HepG2 (cell line): Measurements from ENCODE around the gene S1PR5. TPM values are rescaled to one million over a fixed set of nuclear protein-coding genes. Genes with fewer than 3 reads are reported as not detected.

Source experiments
- ERF ChIP-seq: IDR thresholded peaks from 2 replicates; pipeline ENCODE4 v1.6.1; 2018; ENCODE audit warnings: missing biosample characterization, missing genetic modification reagents
- FOXO1 ChIP-seq: sonication (generic); formaldehyde crosslinking; IDR thresholded peaks from 2 replicates; pipeline ENCODE4 v1.4.0; 2020; ENCODE audit warnings: missing genetic modification reagents
- KLF13 ChIP-seq: sonication (generic); formaldehyde crosslinking; IDR thresholded peaks from 2 replicates; pipeline ENCODE4 v1.4.0; 2020; ENCODE audit warnings: mild to moderate bottlenecking, missing genetic modification reagents
- KLF6 ChIP-seq: IDR thresholded peaks from 2 replicates; pipeline ENCODE4 v1.8.0; 2016; ENCODE audit warnings: missing biosample characterization, missing genetic modification reagents
- MAFK ChIP-seq, 2 experiments: IDR thresholded peaks in 1 of 2; conservative IDR thresholded peaks in 1 of 2; 2 replicates each; pipeline ENCODE4 v1.6.1; 2011; ENCODE audit warnings: improper control_type of control experiment in 2 of 2, low read length in 2 of 2
- MIER3 ChIP-seq: IDR thresholded peaks from 2 replicates; pipeline ENCODE4 v1.6.1; 2016; ENCODE audit warnings: missing compliant biosample characterization, borderline replicate concordance
- NCOA1 ChIP-seq: sonication (generic); formaldehyde crosslinking; IDR thresholded peaks from 2 replicates; pipeline ENCODE4 v1.9.0; 2021; ENCODE audit warnings: missing genetic modification reagents
- RARG ChIP-seq: sonication (generic); formaldehyde crosslinking; IDR thresholded peaks from 2 replicates; pipeline ENCODE4 v1.4.0; 2020; ENCODE audit warnings: low read depth, mild to moderate bottlenecking, missing genetic modification reagents
- SAP130 ChIP-seq: IDR thresholded peaks from 2 replicates; pipeline ENCODE4 v1.6.1; 2016; ENCODE audit warnings: low read depth
- TCF7 ChIP-seq: sonication (generic); IDR thresholded peaks from 2 replicates; pipeline ENCODE4 v1.6.1; 2016; ENCODE audit warnings: antibody characterized with exemption, low read depth
- ZNF563 ChIP-seq: sonication (generic); formaldehyde crosslinking; IDR thresholded peaks from 2 replicates; pipeline ENCODE4 v1.8.0; 2022; ENCODE audit warnings: mild to moderate bottlenecking, moderate library complexity, missing genetic modification reagents
- ZNF709 ChIP-seq: sonication (generic); formaldehyde crosslinking; IDR thresholded peaks from 2 replicates; pipeline ENCODE4 v1.5.0; 2020; ENCODE audit warnings: mild to moderate bottlenecking, missing genetic modification reagents
- polyA plus RNA-seq, 8 experiments: library from polyadenylated mRNA; depleted of rRNA in 3 of 8; stranded (reverse) in 7 of 8; unstranded in 1 of 8; fragments of >200 nt; fragmentation: Illumina TruSeq in 4 of 8; extraction: Trizol in 4 of 8; gene quantifications; 2 replicates each; pipeline versions ENCODE4 v1.2.1 to v1.2.3, GENCODE V29; 2011 to 2016; ENCODE audit warnings: low read depth in 4 of 8, missing spikeins in 1 of 8, mixed read lengths in 1 of 8; ENCODE audit not compliant: insufficient read depth in 1 of 8
- total RNA-seq, 5 experiments: library from RNA; depleted of rRNA; stranded (reverse); fragments of >200 nt; fragmentation: Illumina TruSeq; extraction: Trizol; gene quantifications; 2 replicates each; pipeline ENCODE4 v1.2.3, GENCODE V29; 2016; ENCODE audit warnings: low read depth in 1 of 5
- TF ChIP-seq, protein P1 (sequence below), 2 experiments: fragments of 450-650 bp in 1 of 2; sonication (generic) in 1 of 2; formaldehyde crosslinking in 1 of 2; IDR thresholded peaks; 2 replicates each; pipeline versions ENCODE4 v1.6.1 to v1.8.0; 2016 to 2022; ENCODE audit warnings: antibody characterized with exemption in 1 of 2, mild to moderate bottlenecking in 1 of 2, missing genetic modification reagents in 1 of 2
- TF ChIP-seq, protein P2 (sequence below): sonication (generic); formaldehyde crosslinking; IDR thresholded peaks from 2 replicates; pipeline ENCODE4 v1.5.0; 2020; ENCODE audit warnings: mild to moderate bottlenecking, missing genetic modification reagents, borderline replicate concordance
- TF ChIP-seq, protein P3 (sequence below): sonication (generic); formaldehyde crosslinking; IDR thresholded peaks from 2 replicates; pipeline ENCODE4 v1.4.0; 2020; ENCODE audit warnings: mild to moderate bottlenecking, missing genetic modification reagents

S1PR5 gene
- total and polyA plus RNA-seq, 2 of the 13 experiments (the other 11 are each of a cell fraction or from before 2014, with no cell fraction given), result 0.04 TPM; not detected in 1

DNA sequence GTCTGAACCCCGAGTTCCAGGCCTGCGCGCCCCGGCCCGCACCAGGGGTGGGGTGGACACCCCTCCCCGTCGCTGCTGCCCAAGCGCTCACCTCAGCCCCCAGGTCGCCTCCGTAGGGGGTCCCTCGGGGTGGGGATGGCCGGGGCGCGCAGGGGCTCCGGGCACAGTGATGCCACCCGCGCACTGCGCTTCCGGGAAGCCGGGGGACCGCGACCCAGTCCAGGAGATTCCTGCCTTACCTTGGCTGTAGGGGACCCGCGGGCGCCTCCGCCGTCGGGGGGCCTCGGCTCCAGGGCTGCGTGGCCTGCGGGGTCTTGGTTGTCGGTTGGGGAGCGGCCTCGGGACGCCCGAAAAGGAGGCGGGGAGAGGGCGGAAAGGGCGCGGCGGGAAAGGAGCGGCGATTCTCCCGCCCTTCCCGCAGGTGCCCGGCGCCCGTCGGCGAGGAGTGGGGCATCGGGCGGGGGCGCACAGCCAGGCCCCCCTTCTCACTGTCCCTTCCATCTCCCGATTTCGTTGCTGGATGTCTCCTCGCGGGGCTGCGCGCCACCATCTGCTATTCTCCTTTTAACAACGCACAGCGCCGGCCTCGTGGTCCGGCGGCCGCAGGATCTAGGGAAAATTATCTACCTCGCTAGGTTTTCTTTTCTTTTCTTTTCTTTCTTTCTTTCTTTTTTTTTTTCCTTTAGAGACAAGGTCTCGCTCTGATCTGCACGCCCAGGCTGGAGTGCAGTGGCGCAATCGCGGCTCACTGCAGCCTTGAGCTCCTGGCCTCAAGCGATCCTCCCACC is 14.1 kb downstream of the S1PR5 start, which contains the start of gene KEAP1 (continued):
- TF ChIP-seq, protein P1, sequence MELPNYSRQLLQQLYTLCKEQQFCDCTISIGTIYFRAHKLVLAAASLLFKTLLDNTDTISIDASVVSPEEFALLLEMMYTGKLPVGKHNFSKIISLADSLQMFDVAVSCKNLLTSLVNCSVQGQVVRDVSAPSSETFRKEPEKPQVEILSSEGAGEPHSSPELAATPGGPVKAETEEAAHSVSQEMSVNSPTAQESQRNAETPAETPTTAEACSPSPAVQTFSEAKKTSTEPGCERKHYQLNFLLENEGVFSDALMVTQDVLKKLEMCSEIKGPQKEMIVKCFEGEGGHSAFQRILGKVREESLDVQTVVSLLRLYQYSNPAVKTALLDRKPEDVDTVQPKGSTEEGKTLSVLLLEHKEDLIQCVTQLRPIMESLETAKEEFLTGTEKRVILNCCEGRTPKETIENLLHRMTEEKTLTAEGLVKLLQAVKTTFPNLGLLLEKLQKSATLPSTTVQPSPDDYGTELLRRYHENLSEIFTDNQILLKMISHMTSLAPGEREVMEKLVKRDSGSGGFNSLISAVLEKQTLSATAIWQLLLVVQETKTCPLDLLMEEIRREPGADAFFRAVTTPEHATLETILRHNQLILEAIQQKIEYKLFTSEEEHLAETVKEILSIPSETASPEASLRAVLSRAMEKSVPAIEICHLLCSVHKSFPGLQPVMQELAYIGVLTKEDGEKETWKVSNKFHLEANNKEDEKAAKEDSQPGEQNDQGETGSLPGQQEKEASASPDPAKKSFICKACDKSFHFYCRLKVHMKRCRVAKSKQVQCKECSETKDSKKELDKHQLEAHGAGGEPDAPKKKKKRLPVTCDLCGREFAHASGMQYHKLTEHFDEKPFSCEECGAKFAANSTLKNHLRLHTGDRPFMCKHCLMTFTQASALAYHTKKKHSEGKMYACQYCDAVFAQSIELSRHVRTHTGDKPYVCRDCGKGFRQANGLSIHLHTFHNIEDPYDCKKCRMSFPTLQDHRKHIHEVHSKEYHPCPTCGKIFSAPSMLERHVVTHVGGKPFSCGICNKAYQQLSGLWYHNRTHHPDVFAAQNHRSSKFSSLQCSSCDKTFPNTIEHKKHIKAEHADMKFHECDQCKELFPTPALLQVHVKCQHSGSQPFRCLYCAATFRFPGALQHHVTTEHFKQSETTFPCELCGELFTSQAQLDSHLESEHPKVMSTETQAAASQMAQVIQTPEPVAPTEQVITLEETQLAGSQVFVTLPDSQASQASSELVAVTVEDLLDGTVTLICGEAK (IDR thresholded peaks at IDR 0.05), result no peak
- TF ChIP-seq, protein P1 (CRISPR knock-in tag; IDR thresholded peaks at IDR 0.05), result no peak
- TF ChIP-seq, protein P2, sequence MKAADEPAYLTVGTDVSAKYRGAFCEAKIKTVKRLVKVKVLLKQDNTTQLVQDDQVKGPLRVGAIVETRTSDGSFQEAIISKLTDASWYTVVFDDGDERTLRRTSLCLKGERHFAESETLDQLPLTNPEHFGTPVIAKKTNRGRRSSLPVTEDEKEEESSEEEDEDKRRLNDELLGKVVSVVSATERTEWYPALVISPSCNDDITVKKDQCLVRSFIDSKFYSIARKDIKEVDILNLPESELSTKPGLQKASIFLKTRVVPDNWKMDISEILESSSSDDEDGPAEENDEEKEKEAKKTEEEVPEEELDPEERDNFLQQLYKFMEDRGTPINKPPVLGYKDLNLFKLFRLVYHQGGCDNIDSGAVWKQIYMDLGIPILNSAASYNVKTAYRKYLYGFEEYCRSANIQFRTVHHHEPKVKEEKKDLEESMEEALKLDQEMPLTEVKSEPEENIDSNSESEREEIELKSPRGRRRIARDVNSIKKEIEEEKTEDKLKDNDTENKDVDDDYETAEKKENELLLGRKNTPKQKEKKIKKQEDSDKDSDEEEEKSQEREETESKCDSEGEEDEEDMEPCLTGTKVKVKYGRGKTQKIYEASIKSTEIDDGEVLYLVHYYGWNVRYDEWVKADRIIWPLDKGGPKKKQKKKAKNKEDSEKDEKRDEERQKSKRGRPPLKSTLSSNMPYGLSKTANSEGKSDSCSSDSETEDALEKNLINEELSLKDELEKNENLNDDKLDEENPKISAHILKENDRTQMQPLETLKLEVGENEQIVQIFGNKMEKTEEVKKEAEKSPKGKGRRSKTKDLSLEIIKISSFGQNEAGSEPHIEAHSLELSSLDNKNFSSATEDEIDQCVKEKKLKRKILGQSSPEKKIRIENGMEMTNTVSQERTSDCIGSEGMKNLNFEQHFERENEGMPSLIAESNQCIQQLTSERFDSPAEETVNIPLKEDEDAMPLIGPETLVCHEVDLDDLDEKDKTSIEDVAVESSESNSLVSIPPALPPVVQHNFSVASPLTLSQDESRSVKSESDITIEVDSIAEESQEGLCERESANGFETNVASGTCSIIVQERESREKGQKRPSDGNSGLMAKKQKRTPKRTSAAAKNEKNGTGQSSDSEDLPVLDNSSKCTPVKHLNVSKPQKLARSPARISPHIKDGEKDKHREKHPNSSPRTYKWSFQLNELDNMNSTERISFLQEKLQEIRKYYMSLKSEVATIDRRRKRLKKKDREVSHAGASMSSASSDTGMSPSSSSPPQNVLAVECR (CRISPR knock-in tag), result peak; percentile 20; the same call in 1 of the 2 replicates
- no peak for TF ChIP-seq KLF13 (CRISPR knock-in tag)
- TF ChIP-seq TCF7, result no peak
- TF ChIP-seq MAFK (conservative IDR thresholded peaks at IDR 0.05 in 1 of 2, IDR thresholded peaks at IDR 0.05 in 1 of 2; ENCODE audit: low read length in 2 of 2), result no peak
- peak; percentile 55; the same call in 1 of the 2 replicates for TF ChIP-seq NCOA1 (CRISPR knock-in tag)
- TF ChIP-seq FOXO1, result 0 out of 2 replicates have a peak, but pooled peaks have one; percentile 16
- TF ChIP-seq ERF (CRISPR knock-in tag), result no peak
- no peak for TF ChIP-seq MIER3 (CRISPR knock-in tag)
- TF ChIP-seq ZNF709 (CRISPR knock-in tag), result peak; percentile 36; the same call in 1 of the 2 replicates
- no peak; the same call in none of the 2 replicates for TF ChIP-seq KLF6 (CRISPR knock-in tag)
- no peak; the same call in 1 of the 2 replicates for TF ChIP-seq RARG (CRISPR knock-in tag)
- TF ChIP-seq, protein P3, sequence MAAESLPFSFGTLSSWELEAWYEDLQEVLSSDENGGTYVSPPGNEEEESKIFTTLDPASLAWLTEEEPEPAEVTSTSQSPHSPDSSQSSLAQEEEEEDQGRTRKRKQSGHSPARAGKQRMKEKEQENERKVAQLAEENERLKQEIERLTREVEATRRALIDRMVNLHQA (CRISPR knock-in tag), result no peak
- TF ChIP-seq ZNF563 (CRISPR knock-in tag), result 0 out of 2 replicates have a peak, but pooled peaks have one; percentile 60
- TF ChIP-seq SAP130 (CRISPR knock-in tag), result peak; percentile 3; the same call in 1 of the 2 replicates
